ENCODE measurements around the gene RAP2A.

RAP2A gene

DNA sequence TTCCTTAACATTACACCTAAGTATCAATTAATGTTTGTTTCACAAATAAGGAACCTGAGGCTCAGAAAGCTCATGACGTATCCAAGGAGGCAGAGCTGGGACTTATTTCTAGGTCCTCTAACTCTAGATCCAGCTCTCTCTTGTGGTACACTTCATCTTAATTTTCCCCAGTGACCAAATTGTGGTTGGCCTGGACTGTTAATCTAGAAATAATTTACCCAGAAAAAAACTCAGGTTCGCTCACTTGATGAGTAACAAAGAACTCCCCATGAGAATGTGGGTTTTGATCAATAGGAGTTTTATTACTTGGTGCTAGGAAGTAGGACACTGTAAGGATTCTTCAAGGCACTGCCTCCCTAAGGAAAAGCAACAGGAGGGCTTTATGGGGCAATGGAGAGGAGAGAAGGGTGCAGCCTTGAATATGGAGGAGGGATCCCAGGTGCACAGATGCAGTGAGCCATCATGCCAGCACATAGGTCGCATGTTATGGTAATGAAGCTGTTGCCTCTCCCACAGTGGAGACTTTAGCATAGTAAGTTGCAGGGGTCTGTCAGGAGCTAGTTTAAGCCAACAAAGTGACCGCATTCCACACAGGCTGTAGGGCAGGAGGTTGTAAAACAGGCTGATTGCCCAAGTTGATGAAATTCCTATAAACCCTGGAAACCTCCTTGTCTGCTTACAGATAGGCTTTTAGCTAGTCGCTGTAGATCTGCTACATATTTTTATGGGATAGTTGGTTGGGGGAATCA lies 14.7 kb downstream of the RAP2A start:
- no peak for DNase-seq (ENCODE audit: low spot score)

DNA sequence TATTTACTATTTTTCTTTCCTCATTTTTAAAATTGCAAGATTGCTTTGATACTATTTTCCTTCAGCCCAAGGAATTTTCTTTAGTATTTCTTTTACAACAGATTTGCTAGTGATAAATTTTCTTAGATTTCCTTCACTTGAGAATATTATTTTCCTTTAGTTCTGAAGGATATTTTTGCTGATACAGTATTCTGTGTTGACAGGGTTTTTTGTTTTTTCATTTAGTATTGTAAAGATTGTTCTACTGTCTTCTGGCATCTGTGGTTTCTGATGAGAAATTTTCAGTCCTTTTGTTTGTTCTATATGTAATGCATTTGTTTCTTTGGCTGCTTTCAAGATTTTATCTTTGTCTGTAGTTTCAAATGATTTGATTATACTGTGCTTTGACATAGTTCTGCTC lies 20.7 kb downstream of the RAP2A start:
- DNase-seq (ENCODE audit: low spot score), result no peak

DNA sequence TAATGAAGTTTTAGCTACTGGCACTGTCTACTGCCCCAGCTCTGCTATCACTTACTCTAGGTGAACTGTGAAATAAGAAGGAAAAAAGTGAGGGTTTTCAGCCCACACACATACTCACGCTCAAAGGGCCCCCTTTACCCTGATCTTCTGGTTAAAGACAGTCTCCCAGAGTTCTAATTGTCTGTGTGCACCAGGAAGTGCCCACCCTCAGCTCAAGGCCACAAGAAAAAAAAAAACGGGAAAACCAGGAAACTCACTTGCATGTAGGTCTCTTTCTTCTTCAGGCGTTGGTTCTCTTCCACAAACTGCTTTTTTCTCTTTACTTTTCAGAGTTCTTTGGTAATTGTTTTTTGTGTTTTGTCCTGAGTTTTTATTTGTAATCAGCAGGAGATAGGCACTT lies 22.1 kb downstream of the RAP2A start:
- no peak for DNase-seq (ENCODE audit: low spot score)

DNA sequence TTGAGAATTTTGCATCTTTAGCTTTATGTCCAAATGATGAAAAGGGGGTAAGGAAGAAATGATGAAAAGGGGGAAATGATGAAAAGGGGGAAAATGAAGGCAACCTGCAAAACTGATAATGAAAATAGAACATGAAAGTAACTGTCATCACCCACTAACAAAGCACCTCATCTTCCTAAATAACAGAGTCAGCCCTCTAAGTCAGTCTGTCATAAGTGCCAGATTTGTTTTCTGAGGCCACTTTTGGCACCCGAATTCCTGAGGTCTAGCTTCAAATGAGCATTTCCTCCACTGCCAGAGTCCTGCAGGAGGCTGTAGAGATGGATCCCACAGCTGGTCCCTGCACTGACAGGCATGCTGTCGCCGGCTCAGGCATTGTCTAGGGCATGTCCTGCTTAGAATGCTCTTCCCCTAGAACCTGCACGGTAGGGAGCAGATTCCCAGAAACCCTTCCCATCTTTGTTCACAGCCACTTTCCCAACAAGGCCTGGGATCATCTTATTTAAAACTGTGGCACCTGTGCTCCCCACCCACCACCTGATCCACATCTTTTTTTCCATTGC lies 25.3 kb downstream of the RAP2A start:
- no peak for DNase-seq (ENCODE audit: low spot score)

DNA sequence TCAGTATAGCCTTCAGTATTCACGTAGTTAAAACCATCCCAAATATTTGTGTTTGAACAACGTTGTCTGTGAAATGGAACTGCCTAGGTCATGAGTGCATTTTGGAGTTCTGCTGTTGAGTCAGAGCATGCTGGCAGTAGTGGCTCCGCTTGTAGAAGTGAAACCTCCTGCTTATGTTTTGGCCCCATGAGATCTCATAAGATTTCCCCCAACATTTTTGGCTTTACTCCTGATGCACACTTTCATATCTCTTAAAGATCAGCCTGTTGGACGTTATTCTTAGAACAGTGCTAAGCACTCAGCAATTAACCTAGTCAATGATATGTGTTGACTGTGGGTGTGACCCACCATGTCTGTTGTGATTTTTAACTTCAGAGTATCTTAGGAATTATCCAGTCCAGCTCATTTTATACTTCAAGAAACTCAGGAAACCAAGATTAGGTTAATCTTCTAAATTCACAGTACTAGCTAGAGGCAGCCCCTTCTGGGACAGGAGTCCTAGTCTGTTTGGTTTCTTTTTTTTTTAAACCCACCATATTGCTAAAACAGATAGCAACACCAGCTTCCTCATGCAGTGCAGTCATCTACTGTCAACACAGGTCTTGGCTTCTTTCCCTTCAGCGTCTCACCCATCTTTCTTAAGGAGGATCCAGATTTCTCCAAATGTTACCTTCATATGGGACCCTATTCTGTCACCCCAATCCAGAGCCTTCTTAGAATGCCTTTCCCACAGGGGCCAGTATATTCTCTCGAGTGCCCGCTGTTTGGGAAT lies 26.2 kb downstream of the RAP2A start:
- no peak for DNase-seq (ENCODE audit: low spot score)

- DNase-seq (ENCODE audit: low spot score), result no peak
Observed at GRCh38 chr13:97460853-97461252, 26.9 kb downstream of the RAP2A start.

DNA sequence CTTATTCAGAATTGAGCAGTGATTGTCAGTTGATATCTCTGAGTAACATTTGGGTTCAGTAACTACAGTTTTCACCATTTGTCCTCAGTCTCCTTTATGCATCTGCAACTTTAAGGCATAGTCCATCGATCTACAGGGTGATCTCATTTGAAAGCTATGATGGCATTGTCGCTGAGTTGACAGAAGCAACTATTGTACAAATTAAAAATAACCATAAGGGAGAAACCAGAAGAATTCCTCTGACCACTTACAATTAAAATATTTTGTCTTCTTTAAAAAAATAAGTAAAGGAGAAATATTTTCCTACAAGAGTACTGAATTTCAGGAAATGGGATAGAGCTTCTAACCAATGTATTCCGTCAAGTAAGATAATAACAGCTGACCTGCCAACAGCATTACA lies 30.6 kb downstream of the RAP2A start:
- no peak for DNase-seq (ENCODE audit: low spot score)

GRCh38 chr13:97466722-97467121 lies 32.8 kb downstream of the RAP2A start:
- DNase-seq (ENCODE audit: low spot score), result no peak

DNA sequence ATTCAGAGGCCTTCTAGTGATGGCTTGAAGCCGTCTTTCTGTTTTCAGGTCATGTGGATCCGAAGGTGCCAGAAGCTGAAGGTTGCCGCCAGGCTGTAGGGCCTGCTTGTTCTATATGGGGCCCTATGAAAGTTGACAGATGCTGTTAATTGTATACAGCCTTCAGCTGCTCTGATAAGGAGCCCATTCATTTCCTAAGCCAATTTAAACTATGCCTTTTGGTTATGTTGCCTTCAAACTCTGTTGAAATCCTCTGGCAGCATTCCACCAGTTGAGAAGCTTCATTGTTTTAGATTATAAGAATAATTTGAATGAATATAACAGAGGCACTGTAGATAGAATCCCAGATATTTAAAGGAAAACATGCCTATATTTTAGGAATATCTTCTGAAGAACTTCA lies 34.4 kb downstream of the RAP2A start:
- no peak for DNase-seq (ENCODE audit: low spot score)

DNA sequence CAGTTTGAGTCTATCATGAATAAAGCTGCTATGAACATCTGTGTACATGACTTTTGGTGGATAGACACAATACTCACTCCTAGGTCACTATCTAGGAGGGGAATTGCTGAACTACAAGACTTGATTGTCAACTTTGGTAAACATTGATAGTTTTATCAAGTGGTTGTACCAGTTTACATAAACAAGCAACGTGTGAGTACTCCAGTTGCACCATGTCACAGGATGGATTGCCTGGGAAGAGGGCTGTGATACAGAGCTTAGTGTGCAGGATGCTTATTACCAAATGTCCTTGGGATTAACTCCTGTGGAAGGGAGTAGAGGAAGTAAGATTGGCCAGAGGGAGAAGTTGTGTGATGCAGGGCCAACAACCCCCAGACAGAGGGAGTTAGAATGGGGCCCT lies 37.7 kb downstream of the RAP2A start:
- DNase-seq (ENCODE audit: low spot score), result no peak

GRCh38 chr13:97474349-97474980 lies 40.5 kb downstream of the RAP2A start:
- no peak for DNase-seq (ENCODE audit: low spot score)

DNA sequence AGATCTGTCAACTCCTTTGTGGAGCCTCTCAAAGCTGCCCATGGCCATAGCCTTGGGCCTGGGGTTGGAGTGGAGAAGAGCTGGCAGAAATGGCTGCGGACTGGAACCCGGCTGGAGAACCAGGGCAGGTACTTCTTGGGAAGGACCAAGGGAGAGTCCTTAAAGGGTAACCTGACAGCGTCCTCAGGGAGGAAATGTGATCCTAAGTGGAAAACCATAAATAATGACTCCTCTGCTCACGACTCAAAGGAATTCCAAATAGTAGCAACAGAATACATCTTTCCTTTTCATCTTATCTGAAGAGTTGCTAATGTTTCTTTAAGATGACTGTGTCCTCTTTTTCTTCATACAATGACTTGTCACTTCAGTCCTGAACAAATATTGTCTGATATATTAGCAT lies 41.0 kb downstream of the RAP2A start:
- DNase-seq (ENCODE audit: low spot score), result no peak

GRCh38 chr13:97477844-97478243 lies 43.9 kb downstream of the RAP2A start:
- DNase-seq (ENCODE audit: low spot score), result no peak

- DNase-seq (ENCODE audit: low spot score), result no peak
Observed at GRCh38 chr13:97478247-97478646, 44.3 kb downstream of the RAP2A start.

GRCh38 chr13:97483465-97483864 lies 49.5 kb downstream of the RAP2A start:
- no peak for DNase-seq (ENCODE audit: low spot score)

DNA sequence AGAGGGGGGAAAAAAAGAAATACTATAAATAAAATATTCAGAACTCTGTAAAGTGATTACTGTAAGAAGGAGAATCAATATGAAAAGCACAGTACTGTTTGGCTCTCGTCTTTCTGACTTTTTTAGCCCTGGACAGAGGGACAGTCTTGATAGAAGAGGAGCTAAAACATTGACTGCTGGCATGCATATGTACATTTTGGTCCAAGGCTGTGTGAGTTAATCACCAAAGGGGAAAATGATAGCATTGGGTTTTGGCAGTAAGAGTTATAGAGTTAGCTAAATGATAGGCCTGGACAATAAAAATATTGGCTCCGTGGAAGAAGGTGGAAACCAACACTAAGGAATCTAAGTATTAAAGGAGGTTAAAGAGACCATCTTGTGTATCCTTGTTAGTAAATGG lies 50.3 kb downstream of the RAP2A start:
- DNase-seq (ENCODE audit: low spot score), result no peak

DNA sequence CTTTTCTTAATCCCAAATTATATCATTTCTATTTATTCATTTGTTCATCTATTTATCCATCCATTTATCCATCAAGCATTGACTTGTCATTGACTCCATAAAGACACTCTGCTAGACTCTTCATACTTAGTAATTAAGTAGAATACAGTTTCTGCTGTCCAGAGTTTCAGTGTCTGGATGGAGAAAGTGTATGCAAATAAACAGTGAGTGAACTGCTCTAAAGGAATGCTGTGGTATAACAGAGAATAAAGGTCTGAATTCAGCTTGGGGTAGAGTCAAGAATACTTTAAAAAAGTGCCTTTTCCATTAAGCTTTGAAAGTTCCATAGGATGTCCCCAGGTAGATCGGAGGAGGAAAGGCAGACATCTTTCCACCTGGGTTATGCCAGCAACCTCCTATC lies 51.4 kb downstream of the RAP2A start:
- no peak for DNase-seq (ENCODE audit: low spot score)

- no peak for DNase-seq (ENCODE audit: low spot score)
Observed at GRCh38 chr13:97490702-97491307, 56.8 kb downstream of the RAP2A start.

GRCh38 chr13:97491452-97491851 lies 57.5 kb downstream of the RAP2A start:
- DNase-seq (ENCODE audit: low spot score), result no peak

DNA sequence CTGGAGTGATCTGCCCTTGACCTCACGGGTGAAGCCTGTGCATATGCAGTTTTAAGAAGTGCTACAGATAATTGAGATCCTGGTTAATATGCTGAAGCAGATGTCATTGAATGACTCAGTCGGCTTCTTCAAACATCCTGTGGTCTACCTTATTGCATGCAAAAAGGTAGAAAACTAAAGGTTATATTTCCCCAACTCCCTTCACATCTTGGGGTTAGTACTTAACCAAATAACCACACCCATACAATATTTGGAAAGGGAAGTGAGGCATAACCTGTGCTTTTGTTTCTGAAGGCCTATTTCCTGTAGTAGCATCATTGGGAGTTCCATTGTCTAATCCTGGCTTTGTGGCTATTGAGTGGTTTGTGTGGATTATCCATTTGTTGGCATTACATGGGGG lies 58.3 kb downstream of the RAP2A start:
- DNase-seq (ENCODE audit: low spot score), result no peak

DNA sequence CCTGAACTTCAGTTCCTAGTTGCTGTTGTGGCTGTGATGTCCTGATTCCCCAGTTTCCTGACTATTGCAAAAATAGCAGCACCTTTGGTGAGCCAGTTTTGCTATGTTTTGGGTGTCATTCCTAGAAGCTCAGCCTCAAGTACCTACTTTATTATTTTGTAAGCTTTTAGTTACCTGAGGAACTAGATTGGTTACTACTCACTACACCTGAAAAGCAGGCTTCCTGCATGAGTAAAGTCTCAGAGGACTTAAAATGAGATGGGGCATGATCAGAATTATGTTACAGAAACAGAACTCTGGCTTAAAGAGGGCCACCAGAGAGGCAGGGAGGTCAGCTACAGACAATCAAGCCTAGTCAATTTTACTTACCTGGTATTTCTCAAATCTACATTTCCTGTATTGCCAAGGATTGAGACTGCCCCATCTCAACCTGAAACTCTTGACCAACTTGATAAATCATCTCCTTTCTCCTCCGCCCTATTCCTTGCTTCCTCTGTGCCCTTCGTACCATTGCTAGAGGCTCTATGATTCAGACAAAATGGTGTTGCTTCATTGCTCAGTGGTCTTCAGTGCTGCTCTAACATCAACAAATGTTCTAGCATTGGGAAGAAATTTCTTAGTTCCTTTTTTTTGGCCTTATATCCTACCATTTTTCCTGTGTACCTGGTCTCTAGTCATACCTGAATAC lies 58.9 kb downstream of the RAP2A start:
- DNase-seq (ENCODE audit: low spot score), result no peak

- no peak for DNase-seq (ENCODE audit: low spot score)
Observed at GRCh38 chr13:97493456-97493855, 59.5 kb downstream of the RAP2A start.

All from LoVo (cell line).